ENCODE data around the gene TARM1. TPM values are rescaled to one million over a fixed set of nuclear protein-coding genes. Genes with fewer than 3 reads are reported as not detected.

The TARM1 gene
- polyA plus RNA-seq, 4 donors = not detected

- H3K36me3 ChIP-seq (ENCODE audit: control insufficient read depth in 3 of 3, insufficient read depth in 2 of 3, low read depth in 1 of 3, low read length in 3 of 3) = peaks cover 8 to 72% (median 23%) of the 10 kb centered on the region in 3 donors
- no peak overlapping the region for H3K27ac ChIP-seq (ENCODE audit: low read depth in 1 of 3, low read length in 2 of 3)
- WGBS, 3 donors = 79 to 92% (median 91%) methylated on average over 10 of the region's 10 CpGs
- FAIRE-seq (no peak), DNase-seq (peak in 1 of 2 donors; percentile 12)
- H3K9me3 ChIP-seq (ENCODE audit: control insufficient read depth in 2 of 2, insufficient read depth in 1 of 2, low read depth in 1 of 2, low read length in 1 of 2) = no peaks in the 10 kb centered on the region
- H3K4me3 ChIP-seq (ENCODE audit: low read depth in 1 of 3, low read length in 3 of 3) = no peak overlapping the region
- no peaks in the 10 kb centered on the region for H3K4me1 ChIP-seq (ENCODE audit: control insufficient read depth in 3 of 3, insufficient read depth in 2 of 3, low read depth in 1 of 3, low read length in 2 of 3)
- no peaks in the 10 kb centered on the region for H3K27me3 ChIP-seq (ENCODE audit: control insufficient read depth in 3 of 3, insufficient read depth in 3 of 3, low read length in 3 of 3)
Measured at GRCh38 chr19:54121259-54121658, 40.1 kb upstream of the TARM1 start.

- WGBS, 3 donors = 0% methylated on average over 60 of the region's 60 CpGs
- H3K4me1 ChIP-seq (ENCODE audit: control insufficient read depth in 3 of 3, insufficient read depth in 2 of 3, low read depth in 1 of 3, low read length in 2 of 3) = peaks cover 0 to 4% (median 0%) of the 10 kb centered on the region in 3 donors
- H3K36me3 ChIP-seq (ENCODE audit: control insufficient read depth in 3 of 3, insufficient read depth in 2 of 3, low read depth in 1 of 3, low read length in 3 of 3) = peaks cover 2 to 37% (median 4%) of the 10 kb centered on the region in 3 donors
- FAIRE-seq (peak; percentile 49), DNase-seq (peak; percentile 99)
- no peaks in the 10 kb centered on the region for H3K9me3 ChIP-seq (ENCODE audit: control insufficient read depth in 2 of 2, insufficient read depth in 1 of 2, low read depth in 1 of 2, low read length in 1 of 2)
- no peaks in the 10 kb centered on the region for H3K27me3 ChIP-seq (ENCODE audit: control insufficient read depth in 3 of 3, insufficient read depth in 3 of 3, low read length in 3 of 3)
- peak within 1 kb of the TSS; percentile 28 to 86 (median 84) for H3K27ac ChIP-seq (ENCODE audit: low read depth in 1 of 3, low read length in 2 of 3)
- peak within 1 kb of the TSS; percentile 58 to 74 (median 59) for H3K4me3 ChIP-seq (ENCODE audit: low read depth in 1 of 3, low read length in 3 of 3)
Measured at GRCh38 chr19:54115109-54116063, 34.2 kb upstream of the TARM1 start, which contains the start of the genes PRPF31 and TFPT. PRPF31 (plus strand) TSS chr19:54115754; CDS start chr19:54118279, 2,525 bp downstream. TFPT (minus strand) TSS chr19:54115657; CDS start chr19:54115269, 388 bp downstream.

GRCh38 chr19:54114340-54115108 lies 33.4 kb upstream of the TARM1 start:
- Histone ChIP-seq H3K27me3 (ENCODE audit: control insufficient read depth in 3 of 3, insufficient read depth in 3 of 3, low read length in 3 of 3) (no peaks in the 10 kb centered on the region), H3K9me3 (ENCODE audit: control insufficient read depth in 2 of 2, insufficient read depth in 1 of 2, low read depth in 1 of 2, low read length in 1 of 2) (no peaks in the 10 kb centered on the region), H3K36me3 (ENCODE audit: control insufficient read depth in 3 of 3, insufficient read depth in 2 of 3, low read depth in 1 of 3, low read length in 3 of 3) (peaks cover 4 to 37% (median 4%) of the 10 kb centered on the region in 3 donors), H3K4me3 (ENCODE audit: low read depth in 1 of 3, low read length in 3 of 3) (peak overlapping the region; percentile 58 to 74 (median 59)), H3K4me1 (ENCODE audit: control insufficient read depth in 3 of 3, insufficient read depth in 2 of 3, low read depth in 1 of 3, low read length in 2 of 3) (peaks cover 0 to 4% (median 0%) of the 10 kb centered on the region in 3 donors), H3K27ac (ENCODE audit: low read depth in 1 of 3, low read length in 2 of 3) (peak overlapping the region in 1 of 3 donors; percentile 86)
- FAIRE-seq (no peak), DNase-seq (peak; percentile 41)
- 11 to 25% (median 12%) methylated on average over 28 of the region's 28 CpGs for WGBS, 3 donors

GRCh38 chr19:54109651-54110050 lies 28.5 kb upstream of the TARM1 start:
- FAIRE-seq (no peak), DNase-seq (no peak)

GRCh38 chr19:54108496-54108895 lies 27.3 kb upstream of the TARM1 start:
- WGBS, 3 donors = 74 to 84% (median 77%) methylated on average over 7 of the region's 7 CpGs
- Histone ChIP-seq H3K27me3 (ENCODE audit: control insufficient read depth in 3 of 3, insufficient read depth in 3 of 3, low read length in 3 of 3) (no peaks in the 10 kb centered on the region), H3K27ac (ENCODE audit: low read depth in 1 of 3, low read length in 2 of 3) (no peak overlapping the region), H3K36me3 (ENCODE audit: control insufficient read depth in 3 of 3, insufficient read depth in 2 of 3, low read depth in 1 of 3, low read length in 3 of 3) (peaks cover 4 to 67% (median 17%) of the 10 kb centered on the region in 3 donors), H3K4me1 (ENCODE audit: control insufficient read depth in 3 of 3, insufficient read depth in 2 of 3, low read depth in 1 of 3, low read length in 2 of 3) (peaks cover 0 to 2% (median 0%) of the 10 kb centered on the region in 3 donors), H3K9me3 (ENCODE audit: control insufficient read depth in 2 of 2, insufficient read depth in 1 of 2, low read depth in 1 of 2, low read length in 1 of 2) (no peaks in the 10 kb centered on the region), H3K4me3 (ENCODE audit: low read depth in 1 of 3, low read length in 3 of 3) (no peak overlapping the region)
- DNase-seq = no peak
- no peak for FAIRE-seq

More at GRCh38 chr19:54109651-54110050, 28.5 kb upstream of the TARM1 start:
- Histone ChIP-seq H3K4me3 (ENCODE audit: low read depth in 1 of 3, low read length in 3 of 3) (no peak overlapping the region), H3K27me3 (ENCODE audit: control insufficient read depth in 3 of 3, insufficient read depth in 3 of 3, low read length in 3 of 3) (no peaks in the 10 kb centered on the region), H3K36me3 (ENCODE audit: control insufficient read depth in 3 of 3, insufficient read depth in 2 of 3, low read depth in 1 of 3, low read length in 3 of 3) (peaks cover 4 to 68% (median 17%) of the 10 kb centered on the region in 3 donors), H3K27ac (ENCODE audit: low read depth in 1 of 3, low read length in 2 of 3) (no peak overlapping the region), H3K9me3 (ENCODE audit: control insufficient read depth in 2 of 2, insufficient read depth in 1 of 2, low read depth in 1 of 2, low read length in 1 of 2) (no peaks in the 10 kb centered on the region), H3K4me1 (ENCODE audit: control insufficient read depth in 3 of 3, insufficient read depth in 2 of 3, low read depth in 1 of 3, low read length in 2 of 3) (peaks cover 0 to 4% (median 0%) of the 10 kb centered on the region in 3 donors)
- WGBS, 3 donors = 79 to 83% (median 81%) methylated on average over 5 to 6 of the region's 6 CpGs

- FAIRE-seq (no peak), DNase-seq (no peak)
- no peaks in the 10 kb centered on the region for H3K27me3 ChIP-seq (ENCODE audit: control insufficient read depth in 3 of 3, insufficient read depth in 3 of 3, low read length in 3 of 3)
- peaks cover 4 to 67% (median 17%) of the 10 kb centered on the region in 3 donors for H3K36me3 ChIP-seq (ENCODE audit: control insufficient read depth in 3 of 3, insufficient read depth in 2 of 3, low read depth in 1 of 3, low read length in 3 of 3)
- no peak overlapping the region for H3K4me3 ChIP-seq (ENCODE audit: low read depth in 1 of 3, low read length in 3 of 3)
- no peaks in the 10 kb centered on the region for H3K9me3 ChIP-seq (ENCODE audit: control insufficient read depth in 2 of 2, insufficient read depth in 1 of 2, low read depth in 1 of 2, low read length in 1 of 2)
- no peak overlapping the region for H3K27ac ChIP-seq (ENCODE audit: low read depth in 1 of 3, low read length in 2 of 3)
- 76 to 83% (median 80%) methylated on average over 21 of the region's 21 CpGs for WGBS, 3 donors
- H3K4me1 ChIP-seq (ENCODE audit: control insufficient read depth in 3 of 3, insufficient read depth in 2 of 3, low read depth in 1 of 3, low read length in 2 of 3) = peaks cover 0 to 2% (median 0%) of the 10 kb centered on the region in 3 donors
Measured at GRCh38 chr19:54107876-54108490, 26.8 kb upstream of the TARM1 start.

GRCh38 chr19:54106716-54107115 lies 25.6 kb upstream of the TARM1 start:
- H3K36me3 ChIP-seq (ENCODE audit: control insufficient read depth in 3 of 3, insufficient read depth in 2 of 3, low read depth in 1 of 3, low read length in 3 of 3) = peaks cover 4 to 59% (median 17%) of the 10 kb centered on the region in 3 donors
- no peak for FAIRE-seq

More at GRCh38 chr19:54106716-54107115, 25.6 kb upstream of the TARM1 start:
- Histone ChIP-seq H3K27ac (ENCODE audit: low read depth in 1 of 3, low read length in 2 of 3) (no peak overlapping the region), H3K4me3 (ENCODE audit: low read depth in 1 of 3, low read length in 3 of 3) (no peak overlapping the region), H3K4me1 (ENCODE audit: control insufficient read depth in 3 of 3, insufficient read depth in 2 of 3, low read depth in 1 of 3, low read length in 2 of 3) (peaks cover 0 to 2% (median 0%) of the 10 kb centered on the region in 3 donors), H3K27me3 (ENCODE audit: control insufficient read depth in 3 of 3, insufficient read depth in 3 of 3, low read length in 3 of 3) (no peaks in the 10 kb centered on the region), H3K9me3 (ENCODE audit: control insufficient read depth in 2 of 2, insufficient read depth in 1 of 2, low read depth in 1 of 2, low read length in 1 of 2) (no peaks in the 10 kb centered on the region)
- no peak for DNase-seq
- 80 to 84% (median 84%) methylated on average over 15 of the region's 15 CpGs for WGBS, 3 donors

All from small intestine (tissue), 7 donors.